NCI-H128 (cell line): ENCODE data around the gene HLA-G.
"Not testable (repeated sequence)": the region's sequence is repeated elsewhere in the genome, so short reads cannot be mapped to it uniquely, and the experiment has no call there.

ENCODE experiments used
- DNase-seq: peaks from one replicate; lab custom pipeline; 2025; ENCODE audit not compliant: unreplicated experiment; lab: John Stamatoyannopoulos, UW

Gene HLA-G

GRCh38 chr6:29865631-29866030, 38.0 kb downstream of the HLA-G start:
- no peak for DNase-seq

GRCh38 chr6:29870104-29870503, 42.5 kb downstream of the HLA-G start:
- DNase-seq: no peak

- no peak for DNase-seq
Measured at GRCh38 chr6:29872791-29873190, 45.2 kb downstream of the HLA-G start.

- DNase-seq: no peak
Measured at GRCh38 chr6:29875257-29875656, 47.6 kb downstream of the HLA-G start.

GRCh38 chr6:29875734-29876133, 48.1 kb downstream of the HLA-G start:
- DNase-seq: not testable (repeated sequence)
